Hematopoietic multipotent progenitor cell (in vitro differentiated cells): ENCODE results near the gene USHBP1. TPM values are rescaled to one million over a fixed set of nuclear protein-coding genes. Genes with fewer than 3 reads are reported as not detected.
A peak's percentile ranks its signal among the peaks of the same experiment; 100 is the strongest.

Source experiments
- DNase-seq, 3 donors: peaks; one replicate each; pipeline ENCODE4 v3.0.0-alpha.2; 2011 to 2015; ENCODE audit warnings: low read depth in 2 of 3, low spot score in 2 of 3
- total RNA-seq: library from RNA; depleted of rRNA; stranded (reverse); fragments of >200 nt; gene quantifications from one replicate; pipeline ENCODE4 v1.2.3, GENCODE V29; 2012

USHBP1 gene
- 0.27 TPM for total RNA-seq

- DNase-seq, result no peak
Measured at GRCh38 chr19:17264641-17264979, at the start of gene USHBP1. Gene USHBP1, minus strand, starts transcription at chr19:17264745. Its CDS starts 446 bp downstream, at chr19:17264299.

GRCh38 chr19:17314007-17314593 is 49.6 kb upstream of the USHBP1 start:
- DNase-seq, result no peak

GRCh38 chr19:17312189-17313113 is 47.9 kb upstream of the USHBP1 start:
- DNase-seq, result no peak

- DNase-seq, result no peak
Measured at GRCh38 chr19:17311455-17312188, 47.1 kb upstream of the USHBP1 start.

- DNase-seq, result peak in 1 of 3 donors; percentile 19
Measured at GRCh38 chr19:17309965-17310461, 45.5 kb upstream of the USHBP1 start.

GRCh38 chr19:17309198-17309964 is 44.8 kb upstream of the USHBP1 start, which contains the start of gene DDA1:
Gene DDA1, plus strand, starts transcription at chr19:17309563. Its CDS starts 92 bp downstream, at chr19:17309655.
- peak; percentile 92 to 100 (median 100) for DNase-seq

GRCh38 chr19:17307876-17308377 is 43.4 kb upstream of the USHBP1 start:
- DNase-seq, result no peak

GRCh38 chr19:17306285-17306714 is 41.8 kb upstream of the USHBP1 start:
- no peak for DNase-seq

GRCh38 chr19:17305517-17306284 is 41.2 kb upstream of the USHBP1 start, which contains the start of gene MRPL34:
Gene MRPL34, plus strand, starts transcription at chr19:17305872. Its CDS starts 21 bp downstream, at chr19:17305893.
- DNase-seq, result peak; percentile 92 to 100 (median 100)

GRCh38 chr19:17305216-17305516 is 40.6 kb upstream of the USHBP1 start:
- no peak for DNase-seq

- DNase-seq, result no peak
Measured at GRCh38 chr19:17304386-17305215, 40.1 kb upstream of the USHBP1 start.

GRCh38 chr19:17303940-17304267 is 39.4 kb upstream of the USHBP1 start:
- DNase-seq, result no peak

GRCh38 chr19:17303167-17303939 is 38.8 kb upstream of the USHBP1 start, which contains the start of gene ABHD8:
Gene ABHD8, minus strand, starts transcription at chr19:17303425. Its CDS starts 1,809 bp downstream, at chr19:17301616.
- peak; percentile 78 to 97 (median 96) for DNase-seq

GRCh38 chr19:17302391-17303166 is 38.0 kb upstream of the USHBP1 start:
- peak in 1 of 3 donors; percentile 52 for DNase-seq

GRCh38 chr19:17300992-17301619 is 36.6 kb upstream of the USHBP1 start:
- no peak for DNase-seq

GRCh38 chr19:17296976-17297375 is 32.4 kb upstream of the USHBP1 start:
- no peak for DNase-seq
